Neutrophil (primary cell): ENCODE data around the gene ENTPD2.

Experiments used
- H3K27ac ChIP-seq: fragments of 200-600 bp; sonication (generic); 2 replicates; pipeline ENCODE4 v1.5.1; 2016; ENCODE audit warnings: mild to moderate bottlenecking, moderate library complexity
- H3K27me3 ChIP-seq: fragments of 200-600 bp; sonication (generic); 2 replicates; pipeline ENCODE4 v1.6.0; 2016; ENCODE audit warnings: mild to moderate bottlenecking
- H3K36me3 ChIP-seq: fragments of 200-600 bp; sonication (generic); 2 replicates; pipeline ENCODE4 v1.5.1; 2017
- H3K4me1 ChIP-seq, 2 experiments: fragments of 200-600 bp in 1 of 2; sonication (generic) in 1 of 2; 1 replicate in 1 of 2; 2 replicates in 1 of 2; pipeline versions ENCODE4 v1.5.1 to v1.6.1; 2013 to 2016; ENCODE audit warnings: low read depth in 1 of 2, low read length in 1 of 2, mild to moderate bottlenecking in 1 of 2, moderate library complexity in 1 of 2; ENCODE audit not compliant: control insufficient read depth in 1 of 2, insufficient read depth in 1 of 2
- H3K4me3 ChIP-seq, 2 experiments: fragments of 200-600 bp in 1 of 2; sonication (generic) in 1 of 2; 1 replicate in 1 of 2; 2 replicates in 1 of 2; pipeline ENCODE4 v1.5.1; 2013 to 2016; ENCODE audit warnings: low read depth in 1 of 2, low read length in 1 of 2, mild to moderate bottlenecking in 1 of 2, moderate library complexity in 1 of 2
- H3K9me3 ChIP-seq: fragments of 200-600 bp; sonication (generic); 2 replicates; pipeline ENCODE4 v1.5.1; 2016
- TF ChIP-seq, protein P1 (sequence below): fragments of 200-600 bp; sonication (generic); IDR thresholded peaks from 2 replicates; pipeline ENCODE4 v1.5.1; 2016; ENCODE audit warnings: antibody characterized with exemption

Gene ENTPD2

DNA sequence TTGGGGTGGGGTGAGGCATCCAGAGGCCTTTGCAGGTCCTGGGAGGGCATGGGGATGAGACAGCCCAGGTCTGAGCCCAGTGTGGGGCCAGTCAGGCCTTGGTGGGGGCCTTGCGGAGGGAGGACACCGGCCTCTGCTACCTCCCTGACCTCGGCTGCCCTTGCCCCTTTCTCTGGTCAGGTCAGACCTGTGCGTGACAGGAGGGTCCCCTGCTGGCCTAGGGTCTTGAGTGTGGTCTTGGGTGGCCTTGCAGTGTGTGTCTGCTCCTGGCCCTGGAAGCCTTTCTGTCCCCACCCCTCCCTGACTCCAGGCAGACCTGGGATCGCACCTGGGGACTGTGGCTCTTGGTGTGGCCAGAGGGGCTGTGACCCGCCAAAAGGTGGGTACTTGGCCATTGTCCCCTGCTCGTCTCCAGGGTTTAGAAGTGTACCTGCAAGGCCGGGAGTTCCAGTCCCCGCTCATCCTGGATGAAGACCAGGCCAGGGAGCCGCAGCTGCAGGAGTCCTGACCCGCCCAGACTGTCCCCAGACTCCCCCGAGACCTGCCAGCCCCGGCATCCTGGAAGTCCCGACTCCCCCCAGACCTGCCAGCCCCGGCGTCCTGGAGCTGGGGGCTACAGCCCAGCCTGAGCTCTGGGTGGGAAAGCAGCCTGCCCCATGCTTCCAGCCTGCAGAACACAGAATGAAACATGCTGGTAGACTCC, 28.5 kb upstream of the ENTPD2 start:
- Histone ChIP-seq H3K27me3 (peaks cover 34% of the 10 kb centered on the region), H3K4me3 (no peak overlapping the region), H3K4me1 (peaks cover 19 to 28% of the 10 kb centered on the region in 2 experiments), H3K27ac (no peak overlapping the region), H3K36me3 (no peaks in the 10 kb centered on the region), H3K9me3 (no peaks in the 10 kb centered on the region)
- TF ChIP-seq, protein P1, sequence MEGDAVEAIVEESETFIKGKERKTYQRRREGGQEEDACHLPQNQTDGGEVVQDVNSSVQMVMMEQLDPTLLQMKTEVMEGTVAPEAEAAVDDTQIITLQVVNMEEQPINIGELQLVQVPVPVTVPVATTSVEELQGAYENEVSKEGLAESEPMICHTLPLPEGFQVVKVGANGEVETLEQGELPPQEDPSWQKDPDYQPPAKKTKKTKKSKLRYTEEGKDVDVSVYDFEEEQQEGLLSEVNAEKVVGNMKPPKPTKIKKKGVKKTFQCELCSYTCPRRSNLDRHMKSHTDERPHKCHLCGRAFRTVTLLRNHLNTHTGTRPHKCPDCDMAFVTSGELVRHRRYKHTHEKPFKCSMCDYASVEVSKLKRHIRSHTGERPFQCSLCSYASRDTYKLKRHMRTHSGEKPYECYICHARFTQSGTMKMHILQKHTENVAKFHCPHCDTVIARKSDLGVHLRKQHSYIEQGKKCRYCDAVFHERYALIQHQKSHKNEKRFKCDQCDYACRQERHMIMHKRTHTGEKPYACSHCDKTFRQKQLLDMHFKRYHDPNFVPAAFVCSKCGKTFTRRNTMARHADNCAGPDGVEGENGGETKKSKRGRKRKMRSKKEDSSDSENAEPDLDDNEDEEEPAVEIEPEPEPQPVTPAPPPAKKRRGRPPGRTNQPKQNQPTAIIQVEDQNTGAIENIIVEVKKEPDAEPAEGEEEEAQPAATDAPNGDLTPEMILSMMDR, result no peak

DNA sequence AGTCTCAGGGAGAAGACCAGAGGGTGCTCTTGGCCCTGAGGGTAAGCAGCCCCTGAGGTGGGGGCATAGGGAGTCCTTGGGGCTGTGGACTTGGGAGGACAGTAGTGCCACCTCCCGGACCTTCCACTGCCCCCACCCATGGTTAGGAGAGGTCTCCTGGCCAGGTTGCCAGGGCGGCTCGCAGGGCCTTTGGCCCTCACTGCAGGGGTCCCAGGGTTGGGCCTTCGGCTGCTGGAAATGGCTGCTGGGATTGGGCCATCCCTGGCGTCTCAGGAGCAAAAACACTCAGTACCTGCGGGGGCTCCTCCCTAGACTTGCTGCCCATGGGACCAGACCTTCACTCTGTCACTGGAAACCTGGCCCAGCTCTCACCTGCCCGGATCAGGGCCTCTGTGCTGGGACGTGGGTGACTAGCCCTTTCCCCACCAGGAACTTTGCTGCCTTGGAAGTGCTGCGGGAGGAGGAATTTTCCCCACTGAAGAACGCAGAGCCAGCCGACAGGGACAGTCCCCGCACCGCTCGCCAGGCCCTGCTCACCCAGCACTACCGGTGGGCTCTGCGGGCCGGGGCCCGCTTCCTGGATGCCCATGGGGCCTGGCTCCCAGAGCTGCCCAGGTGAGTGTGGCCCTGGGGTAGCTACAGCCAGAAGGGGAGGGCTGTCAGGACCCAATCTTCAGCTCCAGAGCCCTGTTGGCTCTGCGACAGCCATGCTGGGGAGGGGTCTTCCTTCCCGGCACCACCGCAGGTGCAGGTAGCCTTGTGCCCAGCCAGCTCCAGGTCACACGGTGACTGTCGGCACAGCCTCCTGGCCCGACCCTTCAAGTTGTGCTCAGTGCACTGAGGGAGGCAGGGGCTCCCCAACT, 26.6 kb upstream of the ENTPD2 start:
- Histone ChIP-seq H3K27ac (no peak overlapping the region), H3K36me3 (no peaks in the 10 kb centered on the region), H3K9me3 (no peaks in the 10 kb centered on the region), H3K27me3 (peaks cover 49% of the 10 kb centered on the region), H3K4me1 (peaks cover 13 to 20% of the 10 kb centered on the region in 2 experiments), H3K4me3 (no peak overlapping the region)
- TF ChIP-seq, protein P1, result no peak

DNA sequence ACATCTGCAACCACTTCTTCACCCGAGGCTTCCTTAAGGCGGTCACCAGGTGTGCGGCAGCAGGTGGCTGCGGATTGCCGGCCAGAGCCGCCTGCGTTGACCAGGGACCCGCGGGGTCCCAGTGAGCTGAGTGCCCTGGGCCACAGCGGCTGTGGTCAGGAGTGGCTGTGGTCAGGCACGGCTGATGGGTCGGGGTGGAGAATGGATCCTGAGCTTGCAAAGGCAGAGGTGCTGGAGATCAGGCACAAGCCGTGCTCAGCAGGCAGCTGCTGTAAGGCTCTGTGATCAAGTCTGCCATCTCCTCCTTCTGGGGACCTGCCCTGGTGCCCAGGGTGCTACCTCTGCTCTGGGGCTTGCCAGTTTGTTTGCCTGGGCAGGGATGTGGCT, 25.5 kb upstream of the ENTPD2 start:
- Histone ChIP-seq H3K36me3 (no peaks in the 10 kb centered on the region), H3K27ac (no peak overlapping the region)
- TF ChIP-seq, protein P1, result no peak

DNA sequence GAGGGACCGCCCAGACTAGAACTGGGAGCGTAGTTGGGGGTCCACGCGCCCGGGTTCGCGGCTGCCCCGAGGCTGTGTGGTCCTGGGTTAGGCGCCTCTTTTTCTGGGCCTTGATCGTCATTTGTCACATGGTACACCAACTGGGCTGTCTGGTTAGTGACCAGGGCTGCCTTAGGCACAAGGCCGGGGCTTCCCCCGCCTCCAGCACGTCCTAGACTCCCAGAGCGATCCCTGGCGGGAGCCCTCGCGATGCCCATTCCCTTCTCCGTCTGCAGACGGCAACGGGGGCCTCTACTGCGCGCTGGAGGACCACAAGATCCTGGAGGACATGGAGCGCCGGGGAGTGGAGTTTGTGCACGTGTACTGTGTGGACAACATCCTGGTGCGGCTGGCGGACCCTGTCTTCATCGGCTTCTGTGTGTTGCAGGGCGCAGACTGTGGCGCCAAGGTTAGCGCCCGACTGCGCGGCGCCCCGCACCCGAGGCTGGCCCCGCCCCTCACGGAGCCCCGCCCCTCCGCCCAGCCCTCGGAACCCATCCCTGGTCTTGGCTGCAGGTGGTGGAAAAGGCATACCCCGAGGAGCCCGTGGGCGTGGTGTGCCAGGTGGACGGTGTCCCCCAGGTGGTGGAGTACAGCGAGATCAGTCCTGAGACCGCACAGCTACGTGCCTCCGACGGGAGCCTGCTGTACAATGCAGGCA, 25.0 kb upstream of the ENTPD2 start:
- TF ChIP-seq, protein P1, result no peak
- Histone ChIP-seq H3K4me1 (peaks cover 22 to 24% of the 10 kb centered on the region in 2 experiments), H3K27me3 (peaks cover 60% of the 10 kb centered on the region), H3K27ac (no peak overlapping the region), H3K9me3 (no peaks in the 10 kb centered on the region), H3K4me3 (no peak overlapping the region), H3K36me3 (no peaks in the 10 kb centered on the region)

More for the DNA sequence above, 25.5 kb upstream of the ENTPD2 start:
- Histone ChIP-seq H3K27me3 (peaks cover 60% of the 10 kb centered on the region), H3K4me3 (no peak overlapping the region), H3K9me3 (no peaks in the 10 kb centered on the region), H3K4me1 (peaks cover 18% of the 10 kb centered on the region in 2 experiments)

DNA sequence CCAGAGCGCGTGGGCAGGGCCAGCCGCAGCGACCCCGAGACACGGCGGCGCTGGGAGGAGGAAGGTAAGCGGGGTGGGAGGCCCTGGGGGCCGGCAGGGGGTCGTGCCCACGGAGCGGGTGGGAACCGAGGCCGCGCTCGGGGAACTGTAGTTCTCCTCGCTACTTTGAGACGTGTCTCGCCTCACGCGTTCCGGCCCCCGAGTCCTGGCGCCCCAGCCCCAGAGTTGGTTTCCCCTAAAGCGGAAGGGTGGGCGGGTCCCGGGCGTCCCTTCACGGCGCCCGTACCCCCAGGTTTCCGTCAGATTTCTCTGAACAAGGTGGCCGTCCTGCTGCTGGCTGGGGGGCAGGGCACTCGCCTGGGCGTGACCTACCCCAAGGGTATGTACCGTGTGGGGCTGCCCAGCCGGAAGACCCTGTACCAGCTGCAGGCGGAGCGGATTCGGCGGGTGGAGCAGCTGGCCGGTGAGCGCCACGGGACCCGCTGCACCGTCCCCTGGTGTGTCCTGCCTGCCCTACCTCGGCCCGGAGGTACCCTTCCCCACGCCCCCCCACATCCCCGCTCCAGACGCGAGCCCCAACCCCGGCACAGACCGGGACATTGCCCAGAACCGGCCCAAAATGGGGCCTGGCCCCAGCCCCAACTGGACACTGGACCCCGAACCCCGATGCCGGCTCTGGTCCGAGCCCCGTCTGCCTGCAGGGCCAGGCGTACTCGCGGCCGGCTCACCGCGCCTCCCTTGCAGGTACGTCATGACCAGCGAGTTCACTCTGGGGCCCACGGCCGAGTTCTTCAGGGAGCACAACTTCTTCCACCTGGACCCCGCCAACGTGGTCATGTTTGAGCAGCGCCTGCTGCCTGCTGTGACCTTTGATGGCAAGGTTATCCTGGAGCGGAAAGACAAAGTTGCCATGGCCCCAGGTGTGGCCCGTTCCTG, 24.2 kb upstream of the ENTPD2 start:
- H3K27ac ChIP-seq, result no peak overlapping the region
- no peaks in the 10 kb centered on the region for H3K36me3 ChIP-seq
- H3K4me1 ChIP-seq, result peaks cover 30 to 32% of the 10 kb centered on the region in 2 experiments

More for the DNA sequence above, 24.2 kb upstream of the ENTPD2 start:
- no peaks in the 10 kb centered on the region for H3K9me3 ChIP-seq
- TF ChIP-seq, protein P1, result no peak
- peak overlapping the region; percentile 28 to 32 for H3K4me3 ChIP-seq
- H3K27me3 ChIP-seq, result peaks cover 60% of the 10 kb centered on the region
